ENCODE results near the gene ESYT1. TPM values are rescaled to one million over a fixed set of nuclear protein-coding genes. Genes with fewer than 3 reads are reported as not detected.

The ESYT1 gene
- total RNA-seq, 1 experiment from 2014 or later, result 111 TPM

DNA sequence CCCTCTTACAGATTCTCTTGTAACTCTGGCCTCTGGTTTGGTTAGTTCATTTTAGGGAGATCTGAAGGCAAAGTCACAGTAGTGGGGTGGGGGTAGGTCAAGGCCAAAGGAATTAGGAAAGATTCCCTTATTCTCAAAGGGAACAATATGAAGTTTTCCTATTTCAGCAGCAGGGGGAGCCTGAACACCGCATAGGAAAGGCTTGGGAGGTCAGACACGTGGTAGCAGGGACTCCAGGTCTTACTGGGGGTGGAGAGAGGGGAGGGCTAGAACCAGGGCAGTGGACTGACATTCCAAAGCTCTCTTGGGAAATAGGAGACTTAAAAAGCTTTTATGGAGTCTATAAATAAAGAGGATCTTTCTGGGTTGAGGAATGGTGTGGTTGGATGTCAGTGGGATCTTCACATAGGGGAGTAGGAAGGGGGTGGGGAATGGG lies 8.7 kb upstream of the ESYT1 start:
- no peak overlapping the region for H2BK20ac ChIP-seq (ENCODE audit: low read depth, low read length, poor library complexity, severe bottlenecking)
- H3K27me3 Mint-ChIP-seq (ENCODE audit: low read depth), result peaks cover 2% of the 10 kb centered on the region; the same call in 1 of the 2 replicates
- no peak overlapping the region for H3K56ac ChIP-seq (ENCODE audit: insufficient read length, low read depth, low read length)
- H3K23me2 ChIP-seq (ENCODE audit: insufficient read length, low read depth, low read length, poor library complexity, severe bottlenecking), result peaks cover 8% of the 10 kb centered on the region
- no peak overlapping the region for H4K91ac ChIP-seq (ENCODE audit: insufficient read length, low read depth, low read length)
- no peak overlapping the region for H2BK120ac ChIP-seq (ENCODE audit: low read depth, low read length, poor library complexity, severe bottlenecking)
- no CpG with 5 or more reads among the region's 2 CpGs for WGBS (ENCODE audit: extremely low coverage, insufficient read length, low lambda C conversion rate)
- DNase-seq, result peak; percentile 90
- H3K27ac ChIP-seq (ENCODE audit: insufficient read length, low read depth, low read length), result no peak overlapping the region
- no peak overlapping the region for H3K23ac ChIP-seq (ENCODE audit: insufficient read length, low read depth, low read length)
- peaks cover 3% of the 10 kb centered on the region; the same call in 1 of the 2 replicates for H3K79me2 ChIP-seq (ENCODE audit: insufficient read depth, low read length)
- no peaks in the 10 kb centered on the region for H3K79me1 ChIP-seq (ENCODE audit: insufficient read depth, low read depth, low read length, poor library complexity, severe bottlenecking)
- H3K4me1 Mint-ChIP-seq, result peaks cover 25 to 27% of the 10 kb centered on the region in 2 experiments
- H3K9ac ChIP-seq (ENCODE audit: extremely low read depth, insufficient read length, low read length), result peak overlapping the region; percentile 61
- H3T11ph ChIP-seq (ENCODE audit: low read length), result no peak overlapping the region
- H3K4me3 Mint-ChIP-seq, result peak overlapping the region; percentile 97 to 98
- no peaks in the 10 kb centered on the region for H3K27me3 ChIP-seq (ENCODE audit: insufficient read depth, low read length)
- H2BK12ac ChIP-seq (ENCODE audit: insufficient read length, low read depth, low read length), result no peak overlapping the region
- H3K9me3 ChIP-seq (ENCODE audit: control insufficient read depth, low read depth, low read length), result no peaks in the 10 kb centered on the region
- H4K20me1 ChIP-seq (ENCODE audit: control insufficient read depth, insufficient read depth, insufficient read length), result no peaks in the 10 kb centered on the region
- peaks cover 27 to 44% (median 37%) of the 10 kb centered on the region in 3 experiments for H3K36me3 Mint-ChIP-seq (ENCODE audit: insufficient read depth in 1 of 3, low read depth in 3 of 3)
- H3K27ac Mint-ChIP-seq, result peak overlapping the region; percentile 74 to 99 (median 94)
- no peak overlapping the region for H3K14ac ChIP-seq (ENCODE audit: insufficient read depth, low read length)
- H3K18ac ChIP-seq (ENCODE audit: insufficient read length, low read depth, low read length), result no peak overlapping the region
- no peak overlapping the region for H2AFZ ChIP-seq (ENCODE audit: low read length)
- H2BK15ac ChIP-seq (ENCODE audit: low read depth, low read length), result no peak overlapping the region
- H2BK5ac ChIP-seq (ENCODE audit: insufficient read length, low read length), result no peak overlapping the region
- H4K5ac ChIP-seq (ENCODE audit: insufficient read length, low read depth, low read length), result no peak overlapping the region
- no peak overlapping the region for H3K4ac ChIP-seq (ENCODE audit: low read depth, low read length)
- H2AK5ac ChIP-seq (ENCODE audit: insufficient read length, low read length), result no peak overlapping the region
- H3K4me2 ChIP-seq (ENCODE audit: insufficient read depth, insufficient read length, low read length), result peak overlapping the region; percentile 70
- TF ChIP-seq CTCF (conservative IDR thresholded peaks at IDR 0.05), result peak; percentile 86
- no peak overlapping the region for H4K8ac ChIP-seq (replicated peaks; ENCODE audit: insufficient read length, low read depth, low read length)
- H3K4me1 ChIP-seq (ENCODE audit: insufficient read depth, low read length), result no peaks in the 10 kb centered on the region; the same call in 1 of the 2 replicates
- H3K9me3 Mint-ChIP-seq, result peaks cover 3 to 7% of the 10 kb centered on the region in 2 experiments; a peak in 2 of 5 replicates
